Esophagus muscularis mucosa (tissue), 3 donors: Measurements from ENCODE around the gene SLC40A1.

Source experiments
- CTCF ChIP-seq, 3 experiments: fragments of 200-600 bp in 2 of 3; fragments of 450-650 bp in 1 of 3; sonication (generic) in 2 of 3; IDR thresholded peaks; one replicate each; pipeline ENCODE4 v1.5.1; 2017 to 2019; ENCODE audit warnings: antibody characterized with exemption in 3 of 3, mild to moderate bottlenecking in 2 of 3, moderate library complexity in 1 of 3
- EP300 ChIP-seq: sonication (generic); formaldehyde crosslinking; IDR thresholded peaks from one replicate; pipeline ENCODE4 v1.6.1; 2017; ENCODE audit warnings: antibody characterized with exemption

GRCh38 chr2:189618197-189618596 is 37.6 kb upstream of the SLC40A1 start:
- no peak for TF ChIP-seq CTCF (IDR thresholded peaks at IDR 0.05)
- TF ChIP-seq EP300 = no peak
